GM18909 (cell line): ENCODE data around the gene BEST4.
"Not testable (repeated sequence)": the region's sequence is repeated elsewhere in the genome, so short reads cannot be mapped to it uniquely, and the experiment has no call there.

Experiments
- ATAC-seq: cut with Tn5 transposase; IDR thresholded peaks from one replicate; pipeline ENCODE4 v1.9.1; 2021; ENCODE audit warnings: mild to moderate bottlenecking; ENCODE audit not compliant: unreplicated experiment, poor library complexity

BEST4 gene

DNA sequence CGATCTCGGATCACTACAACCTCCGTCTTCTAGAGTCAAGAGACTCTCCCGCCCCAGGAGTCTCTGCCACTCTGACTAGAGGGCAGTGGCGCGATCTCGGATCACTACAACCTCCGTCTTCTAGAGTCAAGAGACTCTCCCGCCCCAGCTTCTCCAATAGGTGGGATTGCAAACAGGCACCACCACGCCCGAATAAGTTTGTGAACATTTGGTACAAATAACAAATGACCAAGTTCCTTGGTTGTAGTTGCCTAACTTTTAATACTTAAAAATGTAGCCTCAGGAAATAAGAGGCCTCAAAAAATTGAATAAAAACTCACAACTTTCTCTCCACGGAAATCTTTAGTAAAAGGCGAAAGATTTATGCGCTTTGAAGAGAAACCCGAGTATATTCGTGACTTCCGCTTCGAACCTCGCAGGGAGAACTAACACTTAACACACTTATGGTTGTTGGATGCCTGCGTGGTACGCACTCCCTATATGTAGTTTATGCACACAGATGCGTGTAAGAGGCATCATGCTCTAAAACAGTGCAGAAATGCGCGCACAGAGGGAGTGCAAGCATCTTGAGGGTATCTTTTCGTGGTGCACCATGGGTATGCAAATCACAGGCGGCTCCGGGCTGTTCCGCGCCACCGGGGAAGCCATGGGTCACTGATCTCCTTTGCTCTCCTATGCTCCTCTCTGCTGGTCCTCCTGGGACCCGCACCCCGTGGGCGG lies 31.8 kb upstream of the BEST4 start:
- ATAC-seq, result peak; percentile 84

DNA sequence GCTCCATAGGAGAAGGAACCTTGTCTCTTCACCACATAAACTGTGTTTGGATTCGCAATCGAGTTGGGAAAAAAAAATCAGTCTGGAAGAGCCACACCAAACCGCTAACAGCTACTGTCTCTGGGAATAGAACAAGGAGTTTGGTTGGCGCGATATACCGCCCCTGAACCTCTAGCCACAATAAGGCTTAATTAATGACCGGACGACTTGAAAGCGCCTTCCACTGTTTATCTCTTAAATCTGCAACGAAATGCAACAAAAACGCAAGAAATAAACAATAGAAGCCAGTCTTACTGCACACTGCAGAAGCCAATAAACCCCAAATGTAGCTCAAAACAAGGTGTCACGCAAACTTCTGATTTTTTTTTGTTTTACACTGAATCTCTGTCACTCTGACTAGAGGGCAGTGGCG lies 31.2 kb upstream of the BEST4 start:
- no peak for ATAC-seq

GRCh38 chr1:44817771-44818495 lies 30.0 kb upstream of the BEST4 start:
- no peak for ATAC-seq

DNA sequence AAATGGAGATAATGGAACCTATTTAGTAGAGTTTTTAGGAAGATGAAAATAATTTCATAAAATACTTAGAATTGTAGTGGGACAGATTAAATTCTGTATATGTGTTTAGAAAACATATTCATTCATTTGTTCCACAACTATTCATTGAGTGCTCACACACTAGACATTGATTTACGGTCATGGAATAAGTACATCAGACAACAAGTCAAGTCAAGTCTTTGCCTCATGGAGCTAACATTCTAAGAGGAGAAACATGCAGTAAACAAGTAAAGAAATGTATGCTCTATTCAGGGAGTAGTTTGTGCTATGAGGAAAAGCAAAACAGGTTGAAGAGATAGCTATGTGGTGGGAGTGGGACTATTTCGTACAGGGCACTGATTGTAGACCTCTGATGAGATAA lies 29.3 kb upstream of the BEST4 start:
- no peak for ATAC-seq

- not testable (repeated sequence) for ATAC-seq
These were observed 28.0 kb upstream of the BEST4 start for GRCh38 chr1:44815926-44816325.

DNA sequence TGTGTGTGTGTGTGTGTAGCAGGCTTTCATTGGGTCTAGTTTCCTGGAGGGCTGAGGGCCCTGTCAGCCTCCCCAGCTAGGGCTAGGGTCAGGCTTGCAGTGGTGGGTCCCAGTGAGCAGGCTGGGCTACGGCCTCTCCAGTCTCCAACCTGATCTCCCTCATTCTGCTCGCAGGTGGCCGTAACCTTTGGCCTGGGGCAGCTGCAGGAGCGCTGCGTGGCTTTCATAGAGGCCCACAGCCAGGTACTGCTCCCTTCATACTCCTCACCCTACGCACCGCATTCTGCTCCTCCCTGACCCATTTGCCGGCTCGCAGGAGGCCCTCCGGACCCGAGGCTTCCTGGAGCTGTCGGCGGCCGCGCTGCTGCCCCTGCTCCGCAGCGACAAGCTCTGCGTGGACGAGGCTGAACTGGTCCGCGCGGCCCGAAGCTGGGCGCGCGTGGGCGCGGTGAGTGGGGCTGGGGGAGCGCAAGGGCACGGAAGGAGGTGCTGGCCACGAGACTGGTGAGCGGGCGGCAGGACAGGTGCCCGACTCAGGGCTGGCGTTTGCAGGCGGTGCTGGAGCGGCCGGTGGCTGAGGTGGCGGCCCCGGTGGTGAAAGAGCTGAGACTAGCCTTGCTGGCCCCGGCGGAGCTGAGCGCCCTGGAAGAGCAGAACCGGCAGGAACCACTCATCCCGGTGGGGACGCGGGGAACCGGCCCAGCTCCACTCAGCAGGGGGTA lies 25.0 kb upstream of the BEST4 start:
- ATAC-seq, result no peak

DNA sequence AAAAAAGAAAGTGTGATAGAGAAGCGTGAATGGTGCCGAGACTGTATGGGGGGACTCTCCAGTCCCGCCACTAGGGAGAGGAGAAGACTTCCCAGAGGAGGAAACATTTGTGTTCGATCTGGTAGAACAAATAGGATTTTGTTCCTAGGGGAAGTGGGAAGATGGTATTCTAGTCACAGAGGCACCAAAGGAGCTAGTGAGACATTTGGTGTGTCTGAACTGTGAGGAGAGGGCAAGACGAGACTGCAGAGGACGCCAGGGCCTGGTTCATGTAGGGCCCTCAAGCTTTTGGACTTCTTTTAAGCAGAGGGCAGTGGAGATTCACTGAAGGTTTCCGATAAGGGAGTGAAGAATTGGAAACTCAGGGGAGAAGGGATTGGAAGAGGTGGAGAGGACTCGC lies 23.3 kb upstream of the BEST4 start:
- ATAC-seq, result no peak

- not testable (repeated sequence) for ATAC-seq
These were observed 22.8 kb upstream of the BEST4 start for GRCh38 chr1:44810762-44811105.

- no peak for ATAC-seq
These were observed 22.3 kb upstream of the BEST4 start for GRCh38 chr1:44810101-44810761.

DNA sequence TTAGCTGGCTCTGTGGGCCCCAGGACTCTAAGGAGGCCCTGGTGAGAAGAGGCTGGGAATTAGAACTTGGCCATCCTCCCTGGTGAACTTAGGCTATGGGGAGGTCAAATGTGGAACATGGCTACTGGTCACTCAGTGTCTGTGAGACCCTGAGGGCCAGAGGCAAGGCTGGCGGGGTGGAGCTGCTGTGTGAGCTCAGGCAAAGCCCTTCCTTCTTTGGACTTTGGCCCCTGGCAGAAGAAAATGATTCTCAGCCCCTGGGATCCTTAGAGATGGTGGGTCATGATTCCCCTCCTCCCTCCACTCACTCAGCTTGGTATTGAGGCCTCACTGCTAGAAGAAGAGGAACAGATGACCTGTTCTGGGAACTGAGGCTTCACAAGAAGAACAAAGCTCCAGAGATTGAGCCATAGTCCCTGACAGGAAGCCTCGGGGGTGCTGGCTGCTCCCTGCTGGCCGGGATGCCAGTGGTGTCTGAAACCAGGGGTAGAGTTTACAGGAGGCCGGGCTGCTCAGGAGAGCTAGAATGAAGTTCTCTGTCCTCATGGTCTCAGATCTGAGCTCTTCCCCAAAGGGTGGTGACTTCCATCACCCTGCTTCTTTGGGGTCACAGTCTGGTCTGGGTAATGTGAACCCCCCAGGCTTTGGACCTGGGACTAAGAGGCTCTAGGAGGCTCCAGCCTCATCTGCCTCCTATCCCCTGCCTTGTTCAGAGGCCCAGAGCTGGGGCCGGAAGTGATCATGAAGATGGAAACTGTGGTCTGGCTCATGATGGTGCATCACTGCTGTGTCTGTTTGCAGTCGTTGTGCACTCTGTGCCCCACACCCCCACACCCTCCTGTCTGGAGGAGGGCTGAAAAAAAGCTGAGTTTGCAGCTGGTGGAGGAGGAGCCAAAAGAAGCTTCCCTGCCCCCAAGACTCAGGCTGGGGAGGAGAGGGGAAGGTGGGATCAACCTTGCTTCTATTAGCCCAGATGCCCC lies 21.3 kb upstream of the BEST4 start:
- peak; percentile 50 for ATAC-seq

- peak; percentile 34 for ATAC-seq
These were observed 20.3 kb upstream of the BEST4 start, which contains the start of gene BTBD19 for GRCh38 chr1:44808063-44808937. Gene BTBD19 (plus strand): TSS chr1:44808523. CDS start chr1:44808821, 298 bp downstream.

DNA sequence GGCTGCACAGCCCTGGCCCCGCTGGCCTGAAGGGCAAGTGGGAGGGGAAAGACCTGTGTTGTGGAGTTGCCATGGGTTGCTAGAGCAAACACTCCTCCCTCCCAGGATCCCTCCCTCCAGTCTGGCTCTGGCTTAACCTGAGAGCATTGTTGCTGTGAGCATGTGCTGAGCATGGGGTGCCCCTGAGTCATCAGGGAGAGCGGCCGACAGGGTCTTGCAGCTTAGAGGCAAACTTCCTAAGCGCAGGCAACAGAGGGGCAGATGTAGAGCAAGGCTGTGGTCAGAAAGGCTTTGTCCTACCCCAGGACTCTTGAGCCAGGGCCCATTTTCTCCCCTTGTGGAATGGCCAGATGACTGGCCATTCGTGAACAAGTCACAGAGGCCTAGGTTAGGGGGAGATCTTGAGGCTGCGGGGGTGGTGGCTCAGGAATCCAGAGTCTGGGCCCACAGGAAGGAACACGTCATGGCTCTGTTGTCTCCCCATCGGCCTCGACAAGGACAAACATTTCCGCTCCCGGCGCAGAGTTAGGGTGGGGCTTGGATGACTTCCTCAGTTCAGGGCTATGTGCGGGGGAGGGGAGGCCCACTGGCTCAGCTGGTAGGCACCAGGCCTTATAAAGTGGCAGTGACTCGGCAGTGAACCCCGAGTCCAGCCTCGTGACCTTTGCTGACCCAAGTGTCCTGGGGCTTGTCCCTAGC lies 19.5 kb upstream of the BEST4 start:
- peak; percentile 40 for ATAC-seq

GRCh38 chr1:44806704-44807363 lies 18.9 kb upstream of the BEST4 start, which contains the start of gene DYNLT4:
Gene DYNLT4 (minus strand): TSS chr1:44807351. CDS start chr1:44806668, 683 bp downstream.
- ATAC-seq, result no peak

- no peak for ATAC-seq
These were observed 18.2 kb upstream of the BEST4 start for GRCh38 chr1:44806025-44806703.

- no peak for ATAC-seq
These were observed 17.5 kb upstream of the BEST4 start for GRCh38 chr1:44805311-44806024.
